AG09319 (cell line): ENCODE measurements around the gene ADAMTS3.

Experiments
- DNase-seq: peaks from one replicate; pipeline ENCODE4 v3.0.0-alpha.2; 2010; ENCODE audit warnings: low read depth; ENCODE audit errors: extremely low read depth
- CTCF ChIP-seq: IDR thresholded peaks from 2 replicates; pipeline ENCODE4 v1.5.1; 2011; ENCODE audit warnings: low read depth, mild to moderate bottlenecking, inconsistent platforms, low read length, moderate library complexity

Gene ADAMTS3

DNA sequence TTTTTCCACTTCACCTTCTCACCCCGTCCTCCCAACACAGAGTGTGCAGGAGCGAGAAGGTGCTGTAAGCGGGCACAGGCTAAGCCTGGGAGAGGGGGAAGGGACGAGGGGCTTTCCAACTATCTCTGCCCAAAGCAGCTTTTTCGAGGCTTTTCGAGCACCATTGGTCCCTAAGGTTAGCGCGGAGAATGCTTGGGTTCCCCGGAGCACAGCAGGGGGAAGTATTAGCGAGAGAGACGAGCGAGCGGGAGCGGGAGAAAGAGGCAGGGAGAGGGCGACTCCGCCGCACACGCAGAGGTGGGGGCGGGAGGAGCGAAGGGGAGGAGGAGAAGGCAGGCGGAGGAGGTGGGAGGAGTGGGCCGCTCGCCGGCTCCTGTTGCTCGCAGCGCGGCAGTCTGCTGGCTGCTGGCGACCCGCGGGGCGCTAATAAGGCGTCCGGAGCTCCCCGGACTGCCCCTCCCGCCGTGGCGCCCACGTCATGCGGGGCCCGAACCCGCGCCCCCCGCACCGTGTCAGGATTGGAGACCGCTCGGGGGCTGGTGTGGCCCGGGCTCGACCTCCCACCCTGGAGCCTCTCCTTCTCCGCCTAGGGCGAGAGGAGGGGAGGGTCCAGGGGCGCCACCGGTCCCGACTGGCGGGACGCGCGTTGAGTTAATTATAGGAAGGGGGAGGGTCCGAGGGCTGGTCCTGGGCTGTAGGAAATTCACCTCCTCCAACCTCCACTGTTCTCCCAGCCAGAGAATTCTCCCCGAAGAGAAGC lies at the start of gene ADAMTS3:
ADAMTS3 (minus strand) TSS at position 263 of the 760 bp plus-strand sequence. CDS start 459 bp downstream, outside the sequence.
- peak; percentile 25 for DNase-seq

DNA sequence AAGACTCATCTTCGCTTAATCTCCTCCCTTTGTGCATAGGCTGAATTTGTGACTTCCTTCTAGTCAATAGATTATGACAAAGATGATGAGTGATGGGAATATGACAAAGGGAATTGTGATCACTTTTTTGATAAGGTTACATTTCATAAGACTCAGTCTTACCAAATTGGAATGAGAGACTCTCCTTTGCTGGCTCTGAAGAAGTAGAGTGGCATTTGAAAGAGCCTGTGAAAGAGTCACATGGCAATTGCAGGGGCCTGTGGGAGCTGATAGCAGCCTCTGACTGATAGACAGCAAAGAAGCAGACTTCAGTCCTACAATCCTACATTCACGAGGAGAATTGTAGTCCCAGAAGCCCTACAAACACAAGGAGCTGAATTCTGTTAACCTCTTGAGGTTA lies 44.9 kb upstream of the ADAMTS3 start:
- no peak for DNase-seq
- no peak for TF ChIP-seq CTCF

More for the DNA sequence above, at the start of gene ADAMTS3:
- TF ChIP-seq CTCF, result no peak

DNA sequence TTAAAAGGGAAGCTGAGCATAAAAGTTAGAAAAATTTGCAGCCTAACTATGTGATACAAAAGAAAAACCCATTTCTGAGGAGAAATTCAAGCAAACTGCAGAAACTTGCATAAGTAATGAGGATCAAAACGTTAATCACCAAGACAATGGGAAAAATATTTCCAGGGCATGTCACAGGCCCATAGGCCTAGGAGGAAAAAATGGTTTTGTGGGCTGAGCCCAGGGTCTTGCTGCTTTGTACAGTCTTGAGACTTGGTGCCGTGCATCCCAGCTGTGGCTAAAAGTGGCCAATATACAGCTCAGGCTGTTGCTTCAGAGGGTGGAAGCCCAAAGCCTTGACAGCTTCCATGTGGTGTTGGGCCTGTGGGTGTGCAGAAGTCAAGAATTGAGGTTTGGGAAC lies 37.7 kb upstream of the ADAMTS3 start:
- no peak for TF ChIP-seq CTCF
- no peak for DNase-seq

DNA sequence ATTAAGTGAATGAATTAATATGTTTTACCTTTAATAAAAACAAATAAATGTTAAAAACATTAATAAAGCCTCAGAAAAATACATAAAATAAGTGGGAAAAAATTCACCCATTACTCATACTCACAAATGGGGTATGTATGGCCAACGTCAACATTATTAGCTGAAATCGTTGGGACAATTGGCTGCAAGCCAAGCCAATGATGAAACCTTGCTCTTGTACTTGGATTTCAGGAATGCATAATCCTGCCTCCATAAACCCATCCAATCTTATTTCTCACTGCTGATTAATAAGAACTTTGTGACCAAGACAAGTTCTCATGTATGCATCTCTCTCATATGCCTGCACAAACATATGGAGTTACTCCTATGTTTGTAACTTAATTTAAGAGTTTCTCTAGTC lies 35.3 kb upstream of the ADAMTS3 start:
- TF ChIP-seq CTCF, result no peak
- DNase-seq, result no peak

DNA sequence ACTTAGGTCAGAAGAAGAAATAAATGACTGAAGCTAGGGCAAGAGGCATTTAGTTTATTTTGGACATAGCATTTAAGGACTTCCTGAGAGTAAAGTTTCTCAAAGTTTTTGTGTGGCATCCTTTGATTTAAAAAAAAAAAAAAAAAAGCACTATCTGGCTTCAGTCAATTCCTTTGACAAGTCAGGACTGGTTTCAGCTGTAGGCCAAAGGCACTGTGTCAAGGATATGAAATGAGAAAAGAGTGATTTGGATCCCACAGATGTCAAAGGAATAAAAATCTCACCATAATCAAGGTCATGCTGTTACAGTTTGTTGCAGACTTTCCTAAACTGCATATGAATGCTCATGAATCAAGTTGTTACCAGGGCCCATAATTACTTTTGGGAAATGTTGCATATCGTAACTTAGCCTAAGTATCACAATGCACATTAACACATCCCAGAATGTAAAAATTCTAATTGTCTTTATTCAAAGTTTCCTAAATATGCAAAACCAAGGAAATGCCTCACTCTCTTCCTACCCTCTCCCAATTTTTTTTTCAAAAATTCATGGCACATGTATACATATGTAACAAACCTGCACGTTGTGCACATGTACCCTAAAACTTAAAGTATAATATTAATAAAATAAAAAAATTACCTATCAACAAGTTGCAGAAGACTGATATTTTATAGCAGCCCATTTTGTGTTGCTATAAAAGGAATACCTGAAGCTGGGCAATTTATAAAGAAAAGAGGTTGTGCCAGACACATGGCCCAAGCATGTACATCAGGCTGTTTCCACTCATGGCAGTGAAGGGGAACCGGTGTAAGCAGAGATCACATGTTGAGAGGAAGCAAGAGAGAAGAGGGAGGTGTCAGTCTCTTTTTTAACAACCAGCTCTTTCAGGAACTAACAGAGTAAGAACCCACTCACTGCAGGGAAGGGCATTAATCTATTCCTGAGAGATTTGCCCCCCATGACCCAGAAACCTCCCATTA lies 33.7 kb upstream of the ADAMTS3 start:
- no peak for DNase-seq
- no peak for TF ChIP-seq CTCF

DNA sequence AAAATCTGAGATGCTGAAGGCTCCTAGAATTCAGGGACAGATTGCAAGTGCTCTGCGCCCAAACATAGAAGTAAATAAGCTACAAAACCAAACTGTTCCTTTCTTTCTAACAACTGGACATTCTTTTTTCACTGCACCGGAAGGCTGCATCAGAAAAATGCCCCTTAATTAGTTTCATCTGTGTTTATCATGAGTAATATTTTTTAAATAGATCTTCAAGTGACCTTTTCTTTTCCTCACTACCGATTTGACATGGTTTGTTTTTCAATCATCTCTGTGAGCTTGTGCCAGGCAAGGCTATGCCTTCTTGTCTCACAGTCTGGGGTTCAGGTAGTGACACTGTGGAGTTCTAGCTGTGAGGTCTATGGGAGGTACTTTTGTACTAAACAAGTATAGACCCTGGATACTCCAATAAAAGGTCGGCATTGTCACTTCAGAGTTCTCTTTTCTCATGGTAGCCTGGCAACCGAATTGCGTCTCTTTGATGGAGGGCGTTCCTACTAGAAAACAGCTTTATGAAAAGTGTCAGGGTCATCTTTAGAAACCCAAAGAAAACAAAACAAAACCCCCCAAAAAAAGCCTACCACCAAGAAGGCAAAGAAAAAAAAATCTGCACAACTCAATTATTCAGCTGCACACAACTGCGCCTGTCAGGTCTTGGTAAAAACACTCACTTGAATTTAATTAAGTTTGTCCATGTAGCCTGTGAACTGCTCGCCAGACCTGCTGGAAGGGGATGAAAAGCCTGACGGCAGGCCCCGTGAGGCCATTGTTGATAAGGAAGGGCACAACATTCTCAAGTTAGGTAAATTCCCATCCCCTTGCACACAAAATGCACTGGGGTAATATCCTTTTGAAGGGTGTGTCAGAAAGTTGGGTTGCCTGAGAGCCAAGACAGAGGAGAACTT lies 22.8 kb upstream of the ADAMTS3 start:
- no peak for TF ChIP-seq CTCF
- DNase-seq, result peak; percentile 20
